ENCODE measurements around the gene MAGEA3.
"Not testable (repeated sequence)": the region's sequence is repeated elsewhere in the genome, so short reads cannot be mapped to it uniquely, and the experiment has no call there.

Gene MAGEA3

GRCh38 chrX:152674135-152674534 is 24.5 kb upstream of the MAGEA3 start:
- DNase-seq (ENCODE audit: low read depth): no peak
- no peak overlapping the region for H3K4me3 ChIP-seq (ENCODE audit: low read length)
- no peak for TF ChIP-seq CTCF (conservative IDR thresholded peaks at IDR 0.05; ENCODE audit: low read depth, low read length)

- not testable (repeated sequence) for DNase-seq (ENCODE audit: low read depth); H3K4me3 ChIP-seq (ENCODE audit: low read length)
Measured at GRCh38 chrX:152674652-152675051, 23.9 kb upstream of the MAGEA3 start.

- not testable (repeated sequence) for H3K4me3 ChIP-seq (ENCODE audit: low read length); DNase-seq (ENCODE audit: low read depth)
Measured at GRCh38 chrX:152681012-152681411, 17.6 kb upstream of the MAGEA3 start.

- H3K4me3 ChIP-seq (ENCODE audit: low read length); DNase-seq (ENCODE audit: low read depth): not testable (repeated sequence)
Measured at GRCh38 chrX:152700390-152700789, 1.8 kb downstream of the MAGEA3 start.

GRCh38 chrX:152706500-152706899 is 7.9 kb downstream of the MAGEA3 start:
- DNase-seq (ENCODE audit: low read depth); H3K4me3 ChIP-seq (ENCODE audit: low read length): not testable (repeated sequence)

- not testable (repeated sequence) for DNase-seq (ENCODE audit: low read depth); H3K4me3 ChIP-seq (ENCODE audit: low read length)
Measured at GRCh38 chrX:152709173-152709572, 10.6 kb downstream of the MAGEA3 start, which contains the start of gene CSAG2. Gene CSAG2, minus strand, starts transcription at chrX:152709273. Its CDS starts 161 bp downstream, at chrX:152709112.

- not testable (repeated sequence) for DNase-seq (ENCODE audit: low read depth); H3K4me3 ChIP-seq (ENCODE audit: low read length)
Measured at GRCh38 chrX:152713195-152713594, 14.6 kb downstream of the MAGEA3 start.

GRCh38 chrX:152713815-152714787 is 15.5 kb downstream of the MAGEA3 start, which contains the start of gene MAGEA2B:
Gene MAGEA2B, plus strand, starts transcription at chrX:152714628. Its CDS starts 2,479 bp downstream, at chrX:152717107.
- DNase-seq (ENCODE audit: low read depth); H3K4me3 ChIP-seq (ENCODE audit: low read length): not testable (repeated sequence)

GRCh38 chrX:152725409-152725808 is 26.8 kb downstream of the MAGEA3 start:
- H3K4me3 ChIP-seq (ENCODE audit: low read length): no peak overlapping the region
- DNase-seq (ENCODE audit: low read depth): no peak
- no peak for TF ChIP-seq CTCF (conservative IDR thresholded peaks at IDR 0.05; ENCODE audit: low read depth, low read length)

- no peak for TF ChIP-seq CTCF (conservative IDR thresholded peaks at IDR 0.05; ENCODE audit: low read depth, low read length)
Measured at GRCh38 chrX:152733261-152733975, 34.8 kb downstream of the MAGEA3 start, which contains the start of the genes CSAG1 and MAGEA12. Gene CSAG1, minus strand, starts transcription at chrX:152733721. Its CDS starts 1,261 bp downstream, at chrX:152732460. Gene MAGEA12, plus strand, starts transcription at chrX:152733757. Its CDS starts 2,405 bp downstream, at chrX:152736162.

GRCh38 chrX:152734143-152734858 is 35.7 kb downstream of the MAGEA3 start:
- not testable (repeated sequence) for DNase-seq (ENCODE audit: low read depth)

More at GRCh38 chrX:152733261-152733975, 34.8 kb downstream of the MAGEA3 start, which contains the start of the genes CSAG1 and MAGEA12:
- DNase-seq (ENCODE audit: low read depth): no peak
- no peak within 1 kb of the TSS for H3K4me3 ChIP-seq (ENCODE audit: low read length)

More at GRCh38 chrX:152734143-152734858, 35.7 kb downstream of the MAGEA3 start:
- not testable (repeated sequence) for H3K4me3 ChIP-seq (ENCODE audit: low read length)

All from retinal pigment epithelial cell (primary cell).